Stomach (tissue), 4 donors: ENCODE data around the gene TMEM235.

ENCODE experiments used
- EP300 ChIP-seq: sonication (generic); formaldehyde crosslinking; IDR thresholded peaks from one replicate; pipeline ENCODE4 v1.6.1; 2017; ENCODE audit warnings: antibody characterized with exemption
- POLR2A ChIP-seq, 4 donors: fragments of 450-650 bp; IDR thresholded peaks; one replicate each; pipeline ENCODE4 v1.6.1; 2016; ENCODE audit warnings: antibody characterized with exemption in 4 of 4, control low read depth in 2 of 4, mild to moderate bottlenecking in 1 of 4, moderate library complexity in 1 of 4
- POLR2AphosphoS5 ChIP-seq, 3 donors: sonication (generic); formaldehyde crosslinking; IDR thresholded peaks; one replicate each; pipeline ENCODE4 v1.6.1; 2016; ENCODE audit warnings: antibody characterized with exemption in 3 of 3
- TF ChIP-seq, protein P1 (sequence below), 7 experiments: fragments of 450-650 bp in 4 of 7; fragments of 200-600 bp in 3 of 7; sonication (generic) in 3 of 7; IDR thresholded peaks; one replicate each; pipeline ENCODE4 v1.5.1; 2016 to 2019; ENCODE audit warnings: antibody characterized with exemption in 7 of 7, control low read depth in 2 of 7, mild to moderate bottlenecking in 1 of 7

DNA sequence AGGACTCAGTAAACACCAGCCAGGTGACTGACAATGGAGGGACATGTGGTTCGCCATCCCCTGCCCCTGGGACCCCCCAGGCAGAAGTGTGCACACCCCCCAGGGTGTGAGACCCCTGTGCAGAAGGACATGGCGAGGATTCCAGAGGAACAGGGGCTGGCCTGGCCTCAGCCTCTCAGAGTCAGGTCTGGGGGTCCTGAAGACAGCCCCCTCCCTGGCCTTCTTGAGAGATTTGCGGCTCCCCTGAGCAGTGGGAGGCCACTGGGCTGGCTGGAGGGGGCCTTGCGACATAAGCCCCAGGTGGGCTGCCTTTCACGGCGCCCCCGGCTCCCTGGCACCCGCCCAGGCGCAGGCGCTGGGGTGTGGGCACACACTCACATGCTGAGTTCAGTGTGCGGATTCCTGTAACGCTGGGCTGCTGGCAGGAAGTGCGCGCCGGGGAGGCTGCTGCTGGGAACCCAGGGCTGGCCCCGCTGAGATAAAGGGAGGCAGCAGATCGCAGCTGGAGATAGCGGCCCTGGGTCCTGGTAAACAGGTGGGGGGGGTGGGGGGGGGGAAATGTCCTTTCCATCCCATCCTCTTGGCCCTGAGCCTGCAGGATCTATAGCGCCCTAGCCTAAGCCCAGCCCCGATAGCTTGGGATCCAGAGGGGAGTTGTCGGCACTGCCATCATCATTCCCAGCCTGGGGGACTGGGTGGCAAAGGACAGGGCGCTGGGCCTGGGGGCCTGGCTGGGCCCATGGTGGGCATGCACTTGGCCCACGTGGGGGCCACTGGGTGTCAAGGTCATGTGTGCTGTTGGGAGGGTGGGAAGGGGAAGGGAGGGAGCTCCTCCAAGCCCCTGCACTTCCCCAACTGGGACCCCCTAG is 27.1 kb downstream of the TMEM235 start:
- TF ChIP-seq, protein P1, sequence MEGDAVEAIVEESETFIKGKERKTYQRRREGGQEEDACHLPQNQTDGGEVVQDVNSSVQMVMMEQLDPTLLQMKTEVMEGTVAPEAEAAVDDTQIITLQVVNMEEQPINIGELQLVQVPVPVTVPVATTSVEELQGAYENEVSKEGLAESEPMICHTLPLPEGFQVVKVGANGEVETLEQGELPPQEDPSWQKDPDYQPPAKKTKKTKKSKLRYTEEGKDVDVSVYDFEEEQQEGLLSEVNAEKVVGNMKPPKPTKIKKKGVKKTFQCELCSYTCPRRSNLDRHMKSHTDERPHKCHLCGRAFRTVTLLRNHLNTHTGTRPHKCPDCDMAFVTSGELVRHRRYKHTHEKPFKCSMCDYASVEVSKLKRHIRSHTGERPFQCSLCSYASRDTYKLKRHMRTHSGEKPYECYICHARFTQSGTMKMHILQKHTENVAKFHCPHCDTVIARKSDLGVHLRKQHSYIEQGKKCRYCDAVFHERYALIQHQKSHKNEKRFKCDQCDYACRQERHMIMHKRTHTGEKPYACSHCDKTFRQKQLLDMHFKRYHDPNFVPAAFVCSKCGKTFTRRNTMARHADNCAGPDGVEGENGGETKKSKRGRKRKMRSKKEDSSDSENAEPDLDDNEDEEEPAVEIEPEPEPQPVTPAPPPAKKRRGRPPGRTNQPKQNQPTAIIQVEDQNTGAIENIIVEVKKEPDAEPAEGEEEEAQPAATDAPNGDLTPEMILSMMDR (IDR thresholded peaks at IDR 0.05) = no peak
- TF ChIP-seq EP300 (no peak), POLR2A (IDR thresholded peaks at IDR 0.05) (no peak), POLR2AphosphoS5 (IDR thresholded peaks at IDR 0.05) (peak in 2 of 3 donors; percentile 6 to 60)
